ENCODE data around the gene EPHA7. TPM values are rescaled to one million over a fixed set of nuclear protein-coding genes. Genes with fewer than 3 reads are reported as not detected.

EPHA7 gene
- total and polyA plus RNA-seq, 2 donors (not counting 3 experiments of a cell fraction or from before 2014, with no cell fraction given), result not detected

GRCh38 chr6:93365445-93365844, 53.9 kb downstream of the EPHA7 start:
- CTCF ChIA-PET, result interaction anchor here (1.0 kb wide), 1 partner anchor 83 kb away, joined by 3 read pairs; no protein-coding TSS in a partner anchor

More at GRCh38 chr6:93365445-93365844, 53.9 kb downstream of the EPHA7 start:
- Histone ChIP-seq H3K27ac (ENCODE audit: insufficient read depth, low read depth, low read length) (no peak overlapping the region), H3K79me2 (ENCODE audit: control insufficient read depth, insufficient read depth, low read length) (no peaks in the 10 kb centered on the region), H3K4me2 (ENCODE audit: insufficient read depth, low read length) (no peak overlapping the region), H3K9me1 (replicated peaks; ENCODE audit: control insufficient read depth, extremely low read depth, insufficient read depth, low read length) (no peaks in the 10 kb centered on the region), H3K9ac (replicated peaks; ENCODE audit: extremely low read depth, insufficient read depth, low read length) (no peak overlapping the region), H2AFZ (ENCODE audit: low read depth, low read length) (no peak overlapping the region), H4K20me1 (replicated peaks; ENCODE audit: control insufficient read depth, extremely low read depth, insufficient read depth, low read length) (no peaks in the 10 kb centered on the region), H3K9me3 (replicated peaks; ENCODE audit: control insufficient read depth, insufficient read depth, low read length) (no peaks in the 10 kb centered on the region), H3K27me3 (ENCODE audit: control insufficient read depth in 2 of 2, insufficient read depth in 2 of 2, low read length in 2 of 2) (no peaks in the 10 kb centered on the region), H3K4me1 (ENCODE audit: control insufficient read depth, extremely low read depth, insufficient read depth, low read length) (no peaks in the 10 kb centered on the region), H3K36me3 (ENCODE audit: control insufficient read depth in 2 of 2, extremely low read depth in 1 of 2, insufficient read depth in 2 of 2, low read length in 2 of 2) (no peaks in the 10 kb centered on the region), H3K4me3 (replicated peaks in 1 of 3; ENCODE audit: insufficient read depth in 1 of 3, low read depth in 1 of 3, low read length in 3 of 3) (no peak overlapping the region)
- dilution Hi-C loops (cut with MboI; ENCODE audit: extremely low pct_ligation_motif_present, low sequenced_read_pairs) (no loop called here), intact Hi-C loops (cut with micrococcal nuclease) (no loop called here)
- TF ChIP-seq, protein P1, sequence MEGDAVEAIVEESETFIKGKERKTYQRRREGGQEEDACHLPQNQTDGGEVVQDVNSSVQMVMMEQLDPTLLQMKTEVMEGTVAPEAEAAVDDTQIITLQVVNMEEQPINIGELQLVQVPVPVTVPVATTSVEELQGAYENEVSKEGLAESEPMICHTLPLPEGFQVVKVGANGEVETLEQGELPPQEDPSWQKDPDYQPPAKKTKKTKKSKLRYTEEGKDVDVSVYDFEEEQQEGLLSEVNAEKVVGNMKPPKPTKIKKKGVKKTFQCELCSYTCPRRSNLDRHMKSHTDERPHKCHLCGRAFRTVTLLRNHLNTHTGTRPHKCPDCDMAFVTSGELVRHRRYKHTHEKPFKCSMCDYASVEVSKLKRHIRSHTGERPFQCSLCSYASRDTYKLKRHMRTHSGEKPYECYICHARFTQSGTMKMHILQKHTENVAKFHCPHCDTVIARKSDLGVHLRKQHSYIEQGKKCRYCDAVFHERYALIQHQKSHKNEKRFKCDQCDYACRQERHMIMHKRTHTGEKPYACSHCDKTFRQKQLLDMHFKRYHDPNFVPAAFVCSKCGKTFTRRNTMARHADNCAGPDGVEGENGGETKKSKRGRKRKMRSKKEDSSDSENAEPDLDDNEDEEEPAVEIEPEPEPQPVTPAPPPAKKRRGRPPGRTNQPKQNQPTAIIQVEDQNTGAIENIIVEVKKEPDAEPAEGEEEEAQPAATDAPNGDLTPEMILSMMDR (IDR thresholded peaks at IDR 0.05; ENCODE audit: extremely low read depth in 1 of 2, insufficient read depth in 1 of 2, low read depth in 1 of 2, low read length in 2 of 2), result no peak
- TF ChIP-seq JUN (IDR thresholded peaks at IDR 0.05; ENCODE audit: borderline replicate concordance, insufficient read depth, insufficient read length, low read depth), result no peak
- TF ChIP-seq POLR2A (IDR thresholded peaks at IDR 0.05; ENCODE audit: low read depth, low read length), result no peak
- TF ChIP-seq, protein P2, sequence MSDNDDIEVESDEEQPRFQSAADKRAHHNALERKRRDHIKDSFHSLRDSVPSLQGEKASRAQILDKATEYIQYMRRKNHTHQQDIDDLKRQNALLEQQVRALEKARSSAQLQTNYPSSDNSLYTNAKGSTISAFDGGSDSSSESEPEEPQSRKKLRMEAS (IDR thresholded peaks at IDR 0.05; ENCODE audit: insufficient read depth, insufficient read length), result no peak
- no peak for TF ChIP-seq MYC (IDR thresholded peaks at IDR 0.05; ENCODE audit: low read depth, low read length)
- no peak for TF ChIP-seq EZH2 (IDR thresholded peaks at IDR 0.05; ENCODE audit: borderline replicate concordance, low read depth, low read length, severe bottlenecking)
- no peak for TF ChIP-seq FOS (IDR thresholded peaks at IDR 0.05; ENCODE audit: borderline replicate concordance, insufficient read depth, low read length)
- TF ChIP-seq POLR2AphosphoS5 (IDR thresholded peaks at IDR 0.05; ENCODE audit: insufficient read depth, low read depth, low read length), result no peak
- TF ChIP-seq GATA2 (IDR thresholded peaks at IDR 0.05; ENCODE audit: insufficient read depth, insufficient read length, low read depth, low read length), result no peak
- DNase-seq (ENCODE audit: low read depth, low spot score), result no peak
- no TSS peak for BruUV-seq (replicated peaks)
- POLR2A ChIA-PET, result no interaction called here
- no peak for FAIRE-seq

Data from endothelial cell of umbilical vein (primary cell).